ENCODE data around the gene KCNJ9.

GRCh38 chr1:160093069-160093395, 11.7 kb downstream of the KCNJ9 start:
- TF ChIP-seq CTCF (IDR thresholded peaks at IDR 0.05) (no peak), POLR2A (IDR thresholded peaks at IDR 0.05) (no peak)

All from right lobe of liver (tissue), 4 donors.